Esophagus squamous epithelium (tissue), 4 donors: ENCODE data around the gene RPUSD3.

Experiments used
- POLR2A ChIP-seq, 4 donors: fragments of 450-650 bp; IDR thresholded peaks; one replicate each; pipeline ENCODE4 v1.6.1; 2017; ENCODE audit warnings: antibody characterized with exemption in 4 of 4, mild to moderate bottlenecking in 4 of 4, moderate library complexity in 3 of 4
- TF ChIP-seq, protein P1 (sequence below), 6 experiments: fragments of 450-650 bp in 4 of 6; fragments of 200-600 bp in 2 of 6; sonication (generic) in 2 of 6; IDR thresholded peaks; one replicate each; pipeline ENCODE4 v1.5.1; 2016 to 2019; ENCODE audit warnings: antibody characterized with exemption in 6 of 6, mild to moderate bottlenecking in 4 of 6, moderate library complexity in 4 of 6

DNA sequence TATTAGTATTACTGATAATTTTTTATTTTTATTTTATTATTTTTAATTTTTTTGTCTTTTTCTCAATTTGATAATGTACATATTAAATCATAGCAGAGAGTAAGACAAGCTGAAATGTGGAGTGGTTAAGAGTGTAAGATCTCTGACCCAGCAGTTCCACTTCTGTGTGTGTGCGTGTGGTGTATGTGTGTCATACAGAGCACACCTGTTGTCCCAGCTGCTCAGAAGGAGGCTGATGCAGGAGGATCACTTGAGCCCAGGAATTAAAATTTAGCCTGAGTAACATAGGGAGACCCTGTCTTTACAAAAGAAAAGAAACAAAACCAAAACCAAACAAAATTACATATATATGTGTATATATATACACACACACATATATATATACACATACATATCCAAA, 37.6 kb upstream of the RPUSD3 start:
- TF ChIP-seq, protein P1, sequence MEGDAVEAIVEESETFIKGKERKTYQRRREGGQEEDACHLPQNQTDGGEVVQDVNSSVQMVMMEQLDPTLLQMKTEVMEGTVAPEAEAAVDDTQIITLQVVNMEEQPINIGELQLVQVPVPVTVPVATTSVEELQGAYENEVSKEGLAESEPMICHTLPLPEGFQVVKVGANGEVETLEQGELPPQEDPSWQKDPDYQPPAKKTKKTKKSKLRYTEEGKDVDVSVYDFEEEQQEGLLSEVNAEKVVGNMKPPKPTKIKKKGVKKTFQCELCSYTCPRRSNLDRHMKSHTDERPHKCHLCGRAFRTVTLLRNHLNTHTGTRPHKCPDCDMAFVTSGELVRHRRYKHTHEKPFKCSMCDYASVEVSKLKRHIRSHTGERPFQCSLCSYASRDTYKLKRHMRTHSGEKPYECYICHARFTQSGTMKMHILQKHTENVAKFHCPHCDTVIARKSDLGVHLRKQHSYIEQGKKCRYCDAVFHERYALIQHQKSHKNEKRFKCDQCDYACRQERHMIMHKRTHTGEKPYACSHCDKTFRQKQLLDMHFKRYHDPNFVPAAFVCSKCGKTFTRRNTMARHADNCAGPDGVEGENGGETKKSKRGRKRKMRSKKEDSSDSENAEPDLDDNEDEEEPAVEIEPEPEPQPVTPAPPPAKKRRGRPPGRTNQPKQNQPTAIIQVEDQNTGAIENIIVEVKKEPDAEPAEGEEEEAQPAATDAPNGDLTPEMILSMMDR (IDR thresholded peaks at IDR 0.05): no peak
- TF ChIP-seq POLR2A (IDR thresholded peaks at IDR 0.05): no peak
